ENCODE data around the gene MYO1B. TPM values are rescaled to one million over a fixed set of nuclear protein-coding genes. Genes with fewer than 3 reads are reported as not detected.

MYO1B gene
- total and polyA plus RNA-seq, 2 donors = 26.5 to 28.5 TPM

DNA sequence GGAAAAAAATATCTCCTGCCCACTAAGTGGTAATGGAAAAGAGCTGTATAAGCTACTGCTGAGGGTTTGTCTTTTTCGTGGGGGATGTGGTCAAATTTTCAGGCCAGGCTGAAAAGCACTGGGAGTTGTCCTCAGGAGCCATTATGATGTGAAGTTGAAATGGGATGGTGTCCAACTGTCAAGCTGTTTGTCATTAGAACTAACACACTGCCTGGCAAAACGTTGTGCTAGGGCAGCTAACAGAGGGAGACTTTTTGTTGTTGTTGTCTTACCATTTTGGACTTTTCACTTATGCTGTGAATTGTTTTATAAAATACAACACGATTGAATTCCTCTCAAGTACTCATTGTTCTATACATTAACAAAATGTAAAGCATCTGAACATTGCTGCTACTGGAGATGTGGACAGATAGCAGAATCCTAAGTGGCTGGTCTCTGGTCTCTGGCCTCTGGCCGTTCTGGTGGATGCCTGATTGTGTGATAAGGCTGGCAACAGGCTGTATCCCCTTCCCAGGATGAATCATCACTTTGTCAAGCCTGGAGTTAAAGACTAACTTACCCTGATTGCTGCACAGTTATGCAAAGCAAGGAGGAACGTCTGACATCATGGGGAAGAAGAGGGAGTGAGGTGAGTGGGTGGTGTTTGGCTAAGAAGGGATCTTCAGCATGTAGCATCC lies 2.3 kb downstream of the MYO1B start:
- Histone ChIP-seq H3K4me3 (ENCODE audit: low read length in 2 of 2) (no peak overlapping the region), H3K27ac (ENCODE audit: low read depth in 1 of 2, low read length in 1 of 2) (no peak overlapping the region), H3K9me3 (ENCODE audit: control insufficient read depth in 2 of 2, insufficient read depth in 1 of 2, low read length in 1 of 2) (no peaks in the 10 kb centered on the region), H3K4me1 (ENCODE audit: control insufficient read depth in 2 of 2, insufficient read depth in 2 of 2, low read length in 2 of 2) (peaks cover 3 to 17% of the 10 kb centered on the region in 2 donors), H3K36me3 (ENCODE audit: control insufficient read depth in 2 of 2, insufficient read depth in 2 of 2, low read length in 1 of 2) (no peaks in the 10 kb centered on the region), H3K27me3 (ENCODE audit: control insufficient read depth in 2 of 2, insufficient read depth in 1 of 2, low read length in 1 of 2) (peaks cover 0 to 4% of the 10 kb centered on the region in 2 donors)
- WGBS = 88% methylated on average over 5 of the region's 5 CpGs
- no peak for DNase-seq (ENCODE audit: low read depth in 6 of 9, low spot score in 9 of 9)

DNA sequence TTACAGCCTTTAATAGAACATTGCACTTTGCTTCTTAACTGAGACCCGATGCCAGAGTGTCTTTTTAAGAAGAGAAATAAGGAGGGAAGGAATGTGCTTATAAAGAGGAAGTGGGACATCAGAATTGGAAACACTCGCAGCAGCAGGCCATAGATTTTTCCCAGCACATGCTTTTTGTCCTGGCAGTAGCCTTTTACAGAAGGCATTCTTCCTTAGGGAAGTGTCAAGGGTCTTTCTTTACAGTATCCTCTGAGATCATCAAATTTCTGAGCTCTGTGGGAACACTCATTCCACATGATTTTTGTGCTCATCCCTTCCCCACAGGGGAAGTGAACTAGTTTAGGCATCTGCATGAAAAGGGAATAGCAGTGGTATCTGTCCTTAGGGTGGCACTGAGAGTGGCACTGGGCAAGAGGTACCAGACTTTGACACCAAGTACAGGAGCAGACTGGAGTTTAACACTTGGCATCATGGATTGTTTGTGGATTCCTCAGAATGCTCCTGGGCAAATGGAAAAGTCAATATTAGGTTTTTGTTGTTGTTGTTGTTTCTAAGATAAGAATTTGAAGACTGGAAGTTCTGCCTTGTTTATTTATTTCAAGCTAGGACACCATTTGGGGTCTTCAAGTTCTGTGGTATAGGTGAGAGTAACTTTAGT lies 4.1 kb downstream of the MYO1B start:
- peaks cover 3 to 17% of the 10 kb centered on the region in 2 donors for H3K4me1 ChIP-seq (ENCODE audit: control insufficient read depth in 2 of 2, insufficient read depth in 2 of 2, low read length in 2 of 2)
- H3K27ac ChIP-seq (ENCODE audit: low read depth in 1 of 2, low read length in 1 of 2) = no peak overlapping the region
- WGBS = 92% methylated on average over 2 of the region's 2 CpGs
- H3K9me3 ChIP-seq (ENCODE audit: control insufficient read depth in 2 of 2, insufficient read depth in 1 of 2, low read length in 1 of 2) = no peaks in the 10 kb centered on the region
- no peak overlapping the region for H3K4me3 ChIP-seq (ENCODE audit: low read length in 2 of 2)
- H3K36me3 ChIP-seq (ENCODE audit: control insufficient read depth in 2 of 2, insufficient read depth in 2 of 2, low read length in 1 of 2) = no peaks in the 10 kb centered on the region
- peaks cover 0 to 2% of the 10 kb centered on the region in 2 donors for H3K27me3 ChIP-seq (ENCODE audit: control insufficient read depth in 2 of 2, insufficient read depth in 1 of 2, low read length in 1 of 2)
- no peak for DNase-seq (ENCODE audit: low read depth in 6 of 9, low spot score in 9 of 9)

DNA sequence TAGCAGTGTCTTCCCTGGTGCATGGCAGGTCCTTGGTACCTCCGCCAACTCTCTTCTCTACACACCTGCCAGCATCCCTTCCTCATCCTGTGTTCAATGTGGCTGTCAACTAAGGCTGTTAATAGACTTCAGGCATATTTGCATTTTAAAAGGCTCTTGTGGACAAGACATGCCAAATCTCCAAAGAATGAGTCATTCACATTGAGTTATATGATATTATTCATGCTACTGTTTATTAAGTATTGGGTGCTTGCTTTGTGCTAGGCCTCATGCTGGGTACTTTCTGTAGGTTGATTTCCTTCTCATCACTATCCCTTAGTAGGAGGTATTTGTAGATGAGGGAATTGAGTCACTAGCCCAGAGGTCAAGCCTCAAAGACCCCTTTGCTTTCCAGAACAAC lies 5.2 kb downstream of the MYO1B start:
- DNase-seq (ENCODE audit: low read depth in 6 of 9, low spot score in 9 of 9) = no peak
- H3K27me3 ChIP-seq (ENCODE audit: control insufficient read depth in 2 of 2, insufficient read depth in 1 of 2, low read length in 1 of 2) = no peaks in the 10 kb centered on the region
- H3K36me3 ChIP-seq (ENCODE audit: control insufficient read depth in 2 of 2, insufficient read depth in 2 of 2, low read length in 1 of 2) = no peaks in the 10 kb centered on the region
- H3K4me1 ChIP-seq (ENCODE audit: control insufficient read depth in 2 of 2, insufficient read depth in 2 of 2, low read length in 2 of 2) = peaks cover 3 to 15% of the 10 kb centered on the region in 2 donors
- WGBS = 99% methylated on average over 1 of the region's 1 CpG
- H3K9me3 ChIP-seq (ENCODE audit: control insufficient read depth in 2 of 2, insufficient read depth in 1 of 2, low read length in 1 of 2) = no peaks in the 10 kb centered on the region
- H3K4me3 ChIP-seq (ENCODE audit: low read length in 2 of 2) = no peak overlapping the region
- no peak overlapping the region for H3K27ac ChIP-seq (ENCODE audit: low read depth in 1 of 2, low read length in 1 of 2)

DNA sequence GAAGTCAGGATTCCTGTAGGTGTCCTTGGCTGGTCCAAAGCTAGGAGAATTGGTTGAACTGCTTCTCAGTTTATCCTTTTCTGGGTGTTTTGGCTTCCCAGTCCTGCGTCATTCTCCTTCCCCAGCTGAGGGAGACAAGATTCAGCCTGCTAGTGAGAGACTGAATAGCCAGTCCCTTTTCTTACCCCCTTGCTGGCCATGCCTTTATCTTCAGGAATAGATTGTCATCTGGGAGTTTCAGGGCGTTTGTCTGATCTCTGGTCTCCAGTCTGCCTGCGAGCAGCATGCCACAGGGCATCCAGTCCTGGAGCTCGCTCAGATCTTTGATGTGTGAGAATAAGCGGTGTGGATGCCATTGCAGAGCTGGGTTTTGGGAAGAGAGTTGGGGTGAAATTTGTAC lies 5.8 kb downstream of the MYO1B start:
- no peaks in the 10 kb centered on the region for H3K36me3 ChIP-seq (ENCODE audit: control insufficient read depth in 2 of 2, insufficient read depth in 2 of 2, low read length in 1 of 2)
- peaks cover 3 to 11% of the 10 kb centered on the region in 2 donors for H3K4me1 ChIP-seq (ENCODE audit: control insufficient read depth in 2 of 2, insufficient read depth in 2 of 2, low read length in 2 of 2)
- H3K27me3 ChIP-seq (ENCODE audit: control insufficient read depth in 2 of 2, insufficient read depth in 1 of 2, low read length in 1 of 2) = no peaks in the 10 kb centered on the region
- H3K4me3 ChIP-seq (ENCODE audit: low read length in 2 of 2) = no peak overlapping the region
- DNase-seq (ENCODE audit: low read depth in 6 of 9, low spot score in 9 of 9) = no peak
- H3K27ac ChIP-seq (ENCODE audit: low read depth in 1 of 2, low read length in 1 of 2) = no peak overlapping the region
- no peaks in the 10 kb centered on the region for H3K9me3 ChIP-seq (ENCODE audit: control insufficient read depth in 2 of 2, insufficient read depth in 1 of 2, low read length in 1 of 2)
- WGBS = 98% methylated on average over 5 of the region's 5 CpGs

DNA sequence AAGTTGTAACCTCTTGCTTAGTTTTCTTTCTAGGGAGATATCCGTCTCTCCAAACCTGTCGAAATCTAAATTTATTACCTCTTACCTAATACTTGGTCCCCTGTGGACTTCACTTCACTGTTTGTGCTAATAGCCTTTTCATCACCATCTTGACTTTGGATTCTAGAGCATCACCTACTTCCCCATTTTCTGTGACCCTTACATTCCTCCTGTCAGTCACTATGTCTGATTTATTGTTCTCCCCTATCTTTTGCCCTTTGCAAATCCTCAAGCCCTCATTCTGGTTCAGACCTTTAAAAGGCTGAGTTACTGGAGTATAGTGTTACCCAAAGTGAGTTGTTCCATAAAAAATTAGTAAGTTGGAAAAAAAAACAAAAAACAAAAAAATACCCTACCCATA lies 7.5 kb downstream of the MYO1B start:
- over 99% methylated on average over 2 of the region's 2 CpGs for WGBS
- H3K9me3 ChIP-seq (ENCODE audit: control insufficient read depth in 2 of 2, insufficient read depth in 1 of 2, low read length in 1 of 2) = no peaks in the 10 kb centered on the region
- H3K27me3 ChIP-seq (ENCODE audit: control insufficient read depth in 2 of 2, insufficient read depth in 1 of 2, low read length in 1 of 2) = no peaks in the 10 kb centered on the region
- no peak for DNase-seq (ENCODE audit: low read depth in 6 of 9, low spot score in 9 of 9)
- H3K4me3 ChIP-seq (ENCODE audit: low read length in 2 of 2) = no peak overlapping the region
- H3K27ac ChIP-seq (ENCODE audit: low read depth in 1 of 2, low read length in 1 of 2) = no peak overlapping the region
- no peaks in the 10 kb centered on the region for H3K4me1 ChIP-seq (ENCODE audit: control insufficient read depth in 2 of 2, insufficient read depth in 2 of 2, low read length in 2 of 2)
- no peaks in the 10 kb centered on the region for H3K36me3 ChIP-seq (ENCODE audit: control insufficient read depth in 2 of 2, insufficient read depth in 2 of 2, low read length in 1 of 2)

DNA sequence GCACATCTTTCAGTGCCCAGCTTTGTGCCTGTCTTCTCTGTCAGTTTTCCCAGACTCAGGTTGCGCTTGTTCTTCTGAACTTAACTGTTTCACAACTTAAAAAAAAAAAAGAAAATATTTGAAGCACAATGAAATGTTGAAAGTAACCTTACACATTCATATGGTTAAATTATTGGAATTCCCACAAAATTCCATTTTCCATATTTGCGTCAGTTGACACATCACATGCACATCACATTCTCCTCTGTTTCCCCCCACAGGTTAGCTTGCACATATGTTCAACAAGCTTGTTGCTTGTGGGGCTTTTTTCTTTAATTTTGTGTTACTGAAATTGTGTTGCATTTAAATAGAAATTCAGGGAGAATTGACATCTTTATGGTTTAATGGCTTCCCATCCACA lies 8.3 kb downstream of the MYO1B start:
- no peak overlapping the region for H3K27ac ChIP-seq (ENCODE audit: low read depth in 1 of 2, low read length in 1 of 2)
- H3K36me3 ChIP-seq (ENCODE audit: control insufficient read depth in 2 of 2, insufficient read depth in 2 of 2, low read length in 1 of 2) = no peaks in the 10 kb centered on the region
- no peak overlapping the region for H3K4me3 ChIP-seq (ENCODE audit: low read length in 2 of 2)
- no peaks in the 10 kb centered on the region for H3K4me1 ChIP-seq (ENCODE audit: control insufficient read depth in 2 of 2, insufficient read depth in 2 of 2, low read length in 2 of 2)
- DNase-seq (ENCODE audit: low read depth in 6 of 9, low spot score in 9 of 9) = no peak
- no peaks in the 10 kb centered on the region for H3K9me3 ChIP-seq (ENCODE audit: control insufficient read depth in 2 of 2, insufficient read depth in 1 of 2, low read length in 1 of 2)
- whole genome bisulfite sequencing = 99% methylated on average over 2 of the region's 2 CpGs
- H3K27me3 ChIP-seq (ENCODE audit: control insufficient read depth in 2 of 2, insufficient read depth in 1 of 2, low read length in 1 of 2) = no peaks in the 10 kb centered on the region

DNA sequence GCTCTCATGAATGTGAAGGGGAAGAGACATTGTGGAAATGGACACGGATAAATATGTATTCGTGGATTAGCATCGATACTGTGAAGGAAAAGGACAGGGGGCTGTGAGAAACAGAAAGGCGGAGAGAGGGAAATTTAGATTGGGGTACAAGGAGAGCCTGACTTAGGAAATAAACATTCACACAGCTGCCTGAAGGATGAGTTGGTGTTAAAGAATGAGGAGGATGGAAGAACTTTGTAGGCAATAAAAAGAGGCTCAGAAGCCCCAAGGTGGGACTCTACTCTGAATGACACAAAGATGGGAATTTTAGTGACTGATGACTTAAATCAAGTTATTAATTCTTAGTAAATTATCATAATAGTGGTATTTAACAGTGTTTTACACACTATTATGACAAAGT lies 10.1 kb downstream of the MYO1B start:
- no peak for DNase-seq (ENCODE audit: low read depth in 6 of 9, low spot score in 9 of 9)
- no peak overlapping the region for H3K27ac ChIP-seq (ENCODE audit: low read depth in 1 of 2, low read length in 1 of 2)
- WGBS = over 99% methylated on average over 4 of the region's 4 CpGs
- no peaks in the 10 kb centered on the region for H3K27me3 ChIP-seq (ENCODE audit: control insufficient read depth in 2 of 2, insufficient read depth in 1 of 2, low read length in 1 of 2)
- no peaks in the 10 kb centered on the region for H3K9me3 ChIP-seq (ENCODE audit: control insufficient read depth in 2 of 2, insufficient read depth in 1 of 2, low read length in 1 of 2)
- no peaks in the 10 kb centered on the region for H3K4me1 ChIP-seq (ENCODE audit: control insufficient read depth in 2 of 2, insufficient read depth in 2 of 2, low read length in 2 of 2)
- H3K4me3 ChIP-seq (ENCODE audit: low read length in 2 of 2) = no peak overlapping the region
- no peaks in the 10 kb centered on the region for H3K36me3 ChIP-seq (ENCODE audit: control insufficient read depth in 2 of 2, insufficient read depth in 2 of 2, low read length in 1 of 2)

DNA sequence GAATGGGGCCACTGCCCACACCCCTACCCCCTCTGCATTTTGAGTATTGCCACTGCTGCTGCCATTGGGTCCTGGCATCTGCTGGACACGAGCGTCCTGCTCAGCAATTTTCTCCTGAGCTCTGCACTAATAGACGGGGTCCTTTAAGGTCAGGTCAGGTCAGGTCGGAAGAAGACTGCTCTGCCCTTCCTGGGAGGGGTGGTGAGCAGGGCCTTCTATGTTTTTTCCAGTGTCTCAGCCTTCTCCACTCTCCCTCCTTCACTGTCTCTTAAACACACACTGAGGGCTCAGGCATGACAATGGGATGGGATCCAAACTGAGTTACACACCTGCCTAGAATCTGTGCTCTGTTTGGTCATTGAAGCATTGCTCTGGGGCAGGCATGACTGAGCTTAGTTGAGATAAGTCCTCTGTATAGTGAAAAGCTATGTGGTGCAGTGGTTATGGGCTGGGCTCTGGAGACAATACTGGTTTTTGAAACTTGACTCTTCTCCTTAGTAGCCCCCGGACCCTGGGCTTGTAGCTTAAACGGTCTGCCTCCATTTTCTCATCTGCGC lies 10.6 kb downstream of the MYO1B start:
- Histone ChIP-seq H3K27me3 (ENCODE audit: control insufficient read depth in 2 of 2, insufficient read depth in 1 of 2, low read length in 1 of 2) (no peaks in the 10 kb centered on the region), H3K9me3 (ENCODE audit: control insufficient read depth in 2 of 2, insufficient read depth in 1 of 2, low read length in 1 of 2) (no peaks in the 10 kb centered on the region), H3K27ac (ENCODE audit: low read depth in 1 of 2, low read length in 1 of 2) (no peak overlapping the region), H3K36me3 (ENCODE audit: control insufficient read depth in 2 of 2, insufficient read depth in 2 of 2, low read length in 1 of 2) (no peaks in the 10 kb centered on the region), H3K4me3 (ENCODE audit: low read length in 2 of 2) (no peak overlapping the region), H3K4me1 (ENCODE audit: control insufficient read depth in 2 of 2, insufficient read depth in 2 of 2, low read length in 2 of 2) (no peaks in the 10 kb centered on the region)
- WGBS = 95% methylated on average over 7 of the region's 7 CpGs
- no peak for DNase-seq (ENCODE audit: low read depth in 6 of 9, low spot score in 9 of 9)

DNA sequence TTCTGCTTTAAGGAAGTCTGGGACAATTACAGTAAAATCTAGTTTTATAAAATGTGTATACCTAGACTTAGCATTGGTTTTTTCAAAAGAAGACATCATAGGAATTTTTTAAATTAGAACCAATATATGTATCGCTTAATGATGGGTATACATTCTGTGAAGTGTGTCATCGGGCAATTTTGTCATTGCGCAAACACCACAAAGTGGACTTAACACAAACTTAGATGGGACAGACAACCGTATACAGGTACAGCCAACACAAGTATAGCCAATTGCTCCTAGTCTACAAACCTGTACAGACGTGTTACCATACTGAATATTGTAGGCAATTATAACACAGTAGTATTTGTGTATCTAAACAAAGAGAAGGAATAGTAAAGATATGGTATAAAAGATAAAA lies 12.7 kb downstream of the MYO1B start:
- DNase-seq (ENCODE audit: low read depth in 6 of 9, low spot score in 9 of 9) = no peak
- WGBS = 97% methylated on average over 5 of the region's 5 CpGs
- no peaks in the 10 kb centered on the region for H3K36me3 ChIP-seq (ENCODE audit: control insufficient read depth in 2 of 2, insufficient read depth in 2 of 2, low read length in 1 of 2)
- no peaks in the 10 kb centered on the region for H3K4me1 ChIP-seq (ENCODE audit: control insufficient read depth in 2 of 2, insufficient read depth in 2 of 2, low read length in 2 of 2)
- no peaks in the 10 kb centered on the region for H3K9me3 ChIP-seq (ENCODE audit: control insufficient read depth in 2 of 2, insufficient read depth in 1 of 2, low read length in 1 of 2)
- no peaks in the 10 kb centered on the region for H3K27me3 ChIP-seq (ENCODE audit: control insufficient read depth in 2 of 2, insufficient read depth in 1 of 2, low read length in 1 of 2)
- H3K4me3 ChIP-seq (ENCODE audit: low read length in 2 of 2) = no peak overlapping the region
- no peak overlapping the region for H3K27ac ChIP-seq (ENCODE audit: low read depth in 1 of 2, low read length in 1 of 2)

All from thymus (tissue), 11 donors.